Adipose tissue (tissue), 3 donors: ENCODE data around the gene EOMES. TPM values are rescaled to one million over a fixed set of nuclear protein-coding genes. Genes with fewer than 3 reads are reported as not detected.

Experiments
- polyA plus RNA-seq, 3 donors: library from polyadenylated mRNA; stranded (reverse); fragments of 200-250 nt; gene quantifications; one replicate each; pipeline ENCODE4 v1.2.3, GENCODE V29; 2013
- donor health status: healthy with polysubstance abuse.
- donor health status: Bipolar disorder and iron deficiency.
- donor health status: healthy.

The EOMES gene
- polyA plus RNA-seq, 3 donors: 0.16 to 0.18 TPM; not detected in 1

Other genes with a start within 250 kb of the EOMES start
- 1 to 10 TPM; 1.3 to 7.6 (median 1.8) TPM for gene SLC4A7, start 237.9 kb downstream of the EOMES start, polyA plus RNA-seq